Activated CD8-positive, alpha-beta memory T cell treated with anti-CD3 and anti-CD28 coated beads, Interleukin-2, amount 50 U/mL, for 4 hours (primary cell): ENCODE results near the gene TPCN2.

Experiments
- DNase-seq: peaks from one replicate; pipeline ENCODE4 v3.0.0-alpha.2; 2020

TPCN2 gene

GRCh38 chr11:69095300-69095699 is 46.6 kb downstream of the TPCN2 start:
- no peak for DNase-seq

- DNase-seq: no peak
These were observed 47.7 kb downstream of the TPCN2 start for GRCh38 chr11:69096473-69096872.

- DNase-seq: no peak
These were observed 48.5 kb downstream of the TPCN2 start for GRCh38 chr11:69097263-69097662.

GRCh38 chr11:69099180-69099579 is 50.4 kb downstream of the TPCN2 start:
- DNase-seq: no peak

GRCh38 chr11:69100454-69101114 is 51.9 kb downstream of the TPCN2 start:
- no peak for DNase-seq

- peak; percentile 78 for DNase-seq
These were observed 52.5 kb downstream of the TPCN2 start for GRCh38 chr11:69101115-69101791.

- DNase-seq: no peak
These were observed 53.3 kb downstream of the TPCN2 start for GRCh38 chr11:69101792-69102695.

GRCh38 chr11:69102732-69103615 is 54.2 kb downstream of the TPCN2 start:
- no peak for DNase-seq

GRCh38 chr11:69104212-69104855 is 55.6 kb downstream of the TPCN2 start:
- DNase-seq: no peak

- no peak for DNase-seq
These were observed 56.2 kb downstream of the TPCN2 start for GRCh38 chr11:69104856-69105395.

- DNase-seq: no peak
These were observed 56.8 kb downstream of the TPCN2 start for GRCh38 chr11:69105461-69106030.

- DNase-seq: no peak
These were observed 57.5 kb downstream of the TPCN2 start for GRCh38 chr11:69106031-69106811.

GRCh38 chr11:69107413-69107812 is 58.7 kb downstream of the TPCN2 start:
- no peak for DNase-seq

- DNase-seq: no peak
These were observed 59.3 kb downstream of the TPCN2 start for GRCh38 chr11:69108030-69108429.

GRCh38 chr11:69108559-69108958 is 59.8 kb downstream of the TPCN2 start:
- no peak for DNase-seq

GRCh38 chr11:69109101-69109500 is 60.4 kb downstream of the TPCN2 start:
- DNase-seq: no peak

- DNase-seq: no peak
These were observed 61.7 kb downstream of the TPCN2 start for GRCh38 chr11:69110451-69110850.

GRCh38 chr11:69111624-69112542 is 63.2 kb downstream of the TPCN2 start:
- DNase-seq: no peak

GRCh38 chr11:69113226-69113625 is 64.5 kb downstream of the TPCN2 start:
- DNase-seq: no peak
